IPS-NIHi7 (cell line): ENCODE results near the gene HBS1L.

Experiments used
- DNase-seq: peaks from one replicate; pipeline ENCODE4 v3.0.0; 2012; ENCODE audit warnings: mixed read lengths; ENCODE audit errors: extremely low spot score

The HBS1L gene

DNA sequence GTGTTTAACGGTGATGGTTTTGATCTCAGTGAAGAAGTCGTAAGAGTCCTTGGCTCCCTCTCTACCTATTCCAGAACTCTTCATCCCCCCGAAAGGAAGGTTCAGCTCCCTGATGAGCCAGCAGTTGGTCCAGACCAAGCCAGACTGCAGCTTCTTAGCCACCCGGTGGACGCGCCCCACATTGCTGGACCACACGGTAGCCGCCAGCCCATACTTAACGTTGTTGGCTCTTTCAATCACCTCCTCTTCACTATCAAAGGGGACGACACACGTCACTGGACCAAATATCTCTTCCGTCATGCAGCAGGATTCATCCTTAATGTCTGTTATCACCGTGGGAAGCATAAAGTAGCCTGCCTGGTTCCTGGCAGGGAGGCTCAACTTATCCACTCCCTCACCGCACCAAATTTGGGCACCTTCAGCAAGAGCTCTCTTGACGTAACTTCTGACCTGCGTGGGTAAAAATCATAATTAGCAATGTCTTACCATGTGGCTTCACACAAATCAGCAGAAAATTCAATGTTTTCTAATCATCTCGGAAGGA, 136.1 kb downstream of the HBS1L start:
- no peak for DNase-seq

DNA sequence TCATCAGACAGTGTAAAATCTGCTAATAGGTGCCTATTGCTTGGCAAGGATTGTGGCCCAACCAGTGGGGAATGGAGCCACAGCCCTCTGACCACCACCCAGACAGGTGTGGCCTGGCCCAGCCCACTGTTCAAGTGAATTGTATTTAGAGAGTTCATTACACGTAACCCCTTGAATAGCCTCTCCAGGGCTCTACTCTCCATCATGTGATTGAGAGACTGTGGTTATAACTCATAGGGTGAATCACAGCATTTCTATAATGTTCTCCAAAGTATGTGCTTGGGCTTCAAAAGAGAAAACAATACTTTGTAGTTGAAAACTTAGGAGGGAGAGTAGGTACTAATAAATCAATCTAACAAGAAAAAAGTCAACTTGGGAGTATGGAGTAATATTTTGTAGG, 143.1 kb downstream of the HBS1L start:
- DNase-seq: no peak

DNA sequence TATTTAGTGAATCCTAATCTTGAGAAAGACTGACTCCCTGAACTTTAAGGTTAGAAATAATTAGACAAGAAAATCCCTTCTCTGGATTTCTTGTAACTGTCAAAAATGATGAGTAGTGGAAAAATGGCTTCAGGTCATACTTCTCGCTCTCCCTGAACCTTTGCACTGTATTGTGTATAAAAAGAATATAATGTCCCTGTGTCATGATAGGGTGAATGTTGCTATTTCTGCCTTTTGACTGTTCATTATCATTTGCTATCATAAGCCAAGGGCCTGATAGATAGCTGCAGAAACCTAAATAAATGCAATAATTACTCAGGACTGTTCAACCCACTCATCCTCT, 144.1 kb downstream of the HBS1L start:
- no peak for DNase-seq
